Stimulated activated CD8-positive, alpha-beta memory T cell treated with anti-CD3 and anti-CD28 coated beads, Interleukin-15, amount 100 ng/mL, for 48 hours (primary cell): ENCODE results near the gene ZNF28.
"Not testable (repeated sequence)": the region's sequence is repeated elsewhere in the genome, so short reads cannot be mapped to it uniquely, and the experiment has no call there.

Experiments
- DNase-seq, 2 donors: peaks; one replicate each; pipeline ENCODE4 v3.0.0-alpha.2; 2020; ENCODE audit warnings: low read depth in 2 of 2

Gene ZNF28

GRCh38 chr19:52821204-52821960, at the start of gene ZNF28:
ZNF28 (minus strand) TSS chr19:52821633; CDS start chr19:52817958, 3,675 bp downstream.
- peak; percentile 38 to 50 for DNase-seq

GRCh38 chr19:52868031-52868430, 46.6 kb upstream of the ZNF28 start:
- not testable (repeated sequence) for DNase-seq

- peak; percentile 51 to 55 for DNase-seq
Measured at GRCh38 chr19:52857378-52858191, 36.2 kb upstream of the ZNF28 start, which contains the start of gene ZNF468. ZNF468 (minus strand) TSS chr19:52857619; CDS start chr19:52854272, 3,347 bp downstream.

- peak in 1 of 2 donors; percentile 0 for DNase-seq
Measured at GRCh38 chr19:52856540-52857377, 35.3 kb upstream of the ZNF28 start.

- not testable (repeated sequence) for DNase-seq
Measured at GRCh38 chr19:52847352-52847751, 25.9 kb upstream of the ZNF28 start.

GRCh38 chr19:52840825-52841465, 19.5 kb upstream of the ZNF28 start:
- DNase-seq = not testable (repeated sequence)

GRCh38 chr19:52834289-52834688, 12.9 kb upstream of the ZNF28 start:
- DNase-seq = not testable (repeated sequence)

GRCh38 chr19:52833541-52833940, 12.1 kb upstream of the ZNF28 start:
- DNase-seq = not testable (repeated sequence)

- not testable (repeated sequence) for DNase-seq
Measured at GRCh38 chr19:52829866-52830265, 8.4 kb upstream of the ZNF28 start.

- DNase-seq = no peak
Measured at GRCh38 chr19:52825765-52826164, 4.3 kb upstream of the ZNF28 start.

GRCh38 chr19:52823676-52824075, 2.2 kb upstream of the ZNF28 start:
- no peak for DNase-seq

GRCh38 chr19:52820472-52821203, 795 bp downstream of the ZNF28 start:
- not testable (repeated sequence) for DNase-seq

GRCh38 chr19:52809801-52810200, 11.6 kb downstream of the ZNF28 start:
- no peak for DNase-seq

GRCh38 chr19:52799950-52800640, 21.3 kb downstream of the ZNF28 start:
- DNase-seq = not testable (repeated sequence)

GRCh38 chr19:52789440-52789839, 32.0 kb downstream of the ZNF28 start:
- no peak for DNase-seq

GRCh38 chr19:52786464-52787354, 34.7 kb downstream of the ZNF28 start, which contains the start of gene ZNF600:
ZNF600 (minus strand) TSS chr19:52786791; CDS start chr19:52778888, 7,903 bp downstream.
- peak; percentile 60 to 75 for DNase-seq

GRCh38 chr19:52786078-52786463, 35.4 kb downstream of the ZNF28 start:
- no peak for DNase-seq

- no peak for DNase-seq
Measured at GRCh38 chr19:52785506-52785905, 35.9 kb downstream of the ZNF28 start.

GRCh38 chr19:52782864-52783263, 38.6 kb downstream of the ZNF28 start:
- not testable (repeated sequence) for DNase-seq
